Ovary (tissue), 9 donors: ENCODE results near the gene ANKRD60. TPM values are rescaled to one million over a fixed set of nuclear protein-coding genes. Genes with fewer than 3 reads are reported as not detected.

Source experiments
- DNase-seq, 5 donors: peaks; one replicate each; pipeline ENCODE4 v3.0.0-alpha.2; 2019 to 2020
- H3K27ac ChIP-seq, 2 donors: fragments of 200-600 bp; one replicate each; pipeline versions ENCODE4 v1.5.1 to v1.8.0; 2019 to 2022
- H3K27me3 ChIP-seq: fragments of 200-600 bp; one replicate; pipeline ENCODE4 v1.8.0; 2022
- H3K36me3 ChIP-seq: fragments of 200-600 bp; sonication (generic); one replicate; pipeline ENCODE4 v1.5.1; 2019
- H3K4me1 ChIP-seq: one replicate; pipeline ENCODE4 v1.8.1; 2013; ENCODE audit warnings: mild to moderate bottlenecking, moderate library complexity; ENCODE audit not compliant: insufficient read depth
- H3K4me3 ChIP-seq: fragments of 200-600 bp; sonication (generic); one replicate; pipeline ENCODE4 v1.5.1; 2017
- H3K9me3 ChIP-seq, 2 donors: fragments of 200-600 bp in 1 of 2; sonication (generic) in 1 of 2; one replicate each; pipeline versions ENCODE4 v1.5.1 to v1.8.1; 2013 to 2019; ENCODE audit warnings: mild to moderate bottlenecking in 1 of 2, moderate library complexity in 1 of 2
- EP300 ChIP-seq: sonication (generic); formaldehyde crosslinking; IDR thresholded peaks from one replicate; pipeline ENCODE4 v1.6.1; 2017; ENCODE audit warnings: antibody characterized with exemption
- POLR2A ChIP-seq: fragments of 450-650 bp; IDR thresholded peaks from one replicate; pipeline ENCODE4 v1.6.1; 2017; ENCODE audit warnings: antibody characterized with exemption, mild to moderate bottlenecking, moderate library complexity
- WGBS, 3 donors: extraction: QIAGEN DNeasy Blood & Tissue Kit in 1 of 3; methylation state at CpG; one replicate each; pipeline versions ENCODE4 v1.1.5 to v1.1.7; 2013 to 2017; 5-methylcytosine and 5-hydroxymethylcytosine counted together
- intact Hi-C, 4 donors: fragments of 100-400 bp; cut with DNase I; formaldehyde crosslinking; loops; one replicate each; pipeline versions ENCODE4 v1.11.0 to v1.15.1; 2022 to 2023
- polyA plus RNA-seq, 2 donors: library from polyadenylated mRNA; stranded (reverse); fragments of 200-250 nt in 1 of 2; fragments of 350-450 nt in 1 of 2; fragmentation: Illumina TruSeq in 1 of 2; extraction: RNeasy Lipid Tissue Mini Kit (QIAGEN cat#74804) in 1 of 2; gene quantifications; one replicate each; pipeline ENCODE4 v1.2.3, GENCODE V29; 2013 to 2014
- total RNA-seq, 7 donors: library from RNA; depleted of rRNA in 2 of 7; stranded (reverse); fragments of >200 nt in 2 of 7; fragmentation: NEBNext Ultra II Directional in 3 of 7; extraction: Animal tissue kit (Norgen Biotek cat#: 25700) in 3 of 7; gene quantifications; one replicate each; pipeline versions ENCODE4 v1.1.0 to v1.2.4, GENCODE V29; 2016 to 2023
- TF ChIP-seq, protein P1 (sequence below), 3 donors: fragments of 450-650 bp in 2 of 3; fragments of 200-600 bp in 1 of 3; IDR thresholded peaks; one replicate each; pipeline versions ENCODE4 v1.5.1 to v1.8.0; 2016 to 2022; ENCODE audit warnings: antibody characterized with exemption in 3 of 3, mild to moderate bottlenecking in 1 of 3
- donor health status: DM: no; HTN: no; CAD: no; lungs with moderate emphysema.
- donor health status: DM: no; HTN: no; CAD: no.
- donor health status: Bipolar disorder and iron deficiency.
- donor health status: DM: yes; HTN: yes; CAD: no.
- donor health status: DM: no; HTN: no; CAD: no.
- donor health status: DM: yes; HTN: yes; CAD: no.

The ANKRD60 gene
- total and polyA plus RNA-seq, 9 donors, result not detected

DNA sequence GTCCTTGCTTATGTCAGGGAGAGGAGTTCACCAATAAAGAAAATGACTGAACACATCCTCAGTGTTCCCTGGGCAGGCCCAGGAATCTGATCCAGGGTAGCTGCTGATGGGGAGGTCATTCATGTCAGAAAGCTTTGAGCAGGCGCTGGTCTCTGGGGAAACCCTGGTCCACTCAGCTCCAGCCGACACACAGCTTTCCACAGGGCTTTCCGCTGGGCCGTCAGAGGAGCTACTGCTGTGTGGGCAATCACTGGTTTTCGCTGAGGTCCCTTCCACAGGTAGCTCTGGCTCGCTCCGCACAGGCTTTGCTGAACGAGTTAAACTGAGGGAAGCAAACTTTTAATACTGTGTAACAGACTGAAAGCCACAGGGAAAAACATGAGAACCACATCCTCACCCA is 17.5 kb upstream of the ANKRD60 start:
- Histone ChIP-seq H3K27ac (no peak overlapping the region), H3K9me3 (no peaks in the 10 kb centered on the region), H3K4me1 (no peaks in the 10 kb centered on the region), H3K36me3 (no peaks in the 10 kb centered on the region), H3K4me3 (no peak overlapping the region), H3K27me3 (no peaks in the 10 kb centered on the region)
- TF ChIP-seq POLR2A (no peak), EP300 (no peak)
- TF ChIP-seq, protein P1, sequence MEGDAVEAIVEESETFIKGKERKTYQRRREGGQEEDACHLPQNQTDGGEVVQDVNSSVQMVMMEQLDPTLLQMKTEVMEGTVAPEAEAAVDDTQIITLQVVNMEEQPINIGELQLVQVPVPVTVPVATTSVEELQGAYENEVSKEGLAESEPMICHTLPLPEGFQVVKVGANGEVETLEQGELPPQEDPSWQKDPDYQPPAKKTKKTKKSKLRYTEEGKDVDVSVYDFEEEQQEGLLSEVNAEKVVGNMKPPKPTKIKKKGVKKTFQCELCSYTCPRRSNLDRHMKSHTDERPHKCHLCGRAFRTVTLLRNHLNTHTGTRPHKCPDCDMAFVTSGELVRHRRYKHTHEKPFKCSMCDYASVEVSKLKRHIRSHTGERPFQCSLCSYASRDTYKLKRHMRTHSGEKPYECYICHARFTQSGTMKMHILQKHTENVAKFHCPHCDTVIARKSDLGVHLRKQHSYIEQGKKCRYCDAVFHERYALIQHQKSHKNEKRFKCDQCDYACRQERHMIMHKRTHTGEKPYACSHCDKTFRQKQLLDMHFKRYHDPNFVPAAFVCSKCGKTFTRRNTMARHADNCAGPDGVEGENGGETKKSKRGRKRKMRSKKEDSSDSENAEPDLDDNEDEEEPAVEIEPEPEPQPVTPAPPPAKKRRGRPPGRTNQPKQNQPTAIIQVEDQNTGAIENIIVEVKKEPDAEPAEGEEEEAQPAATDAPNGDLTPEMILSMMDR (IDR thresholded peaks at IDR 0.05), result no peak
- intact Hi-C loops, result no loop called here
- WGBS, 3 donors, result 93 to 97% (median 95%) methylated on average over 8 of the region's 8 CpGs
- DNase-seq, result no peak

DNA sequence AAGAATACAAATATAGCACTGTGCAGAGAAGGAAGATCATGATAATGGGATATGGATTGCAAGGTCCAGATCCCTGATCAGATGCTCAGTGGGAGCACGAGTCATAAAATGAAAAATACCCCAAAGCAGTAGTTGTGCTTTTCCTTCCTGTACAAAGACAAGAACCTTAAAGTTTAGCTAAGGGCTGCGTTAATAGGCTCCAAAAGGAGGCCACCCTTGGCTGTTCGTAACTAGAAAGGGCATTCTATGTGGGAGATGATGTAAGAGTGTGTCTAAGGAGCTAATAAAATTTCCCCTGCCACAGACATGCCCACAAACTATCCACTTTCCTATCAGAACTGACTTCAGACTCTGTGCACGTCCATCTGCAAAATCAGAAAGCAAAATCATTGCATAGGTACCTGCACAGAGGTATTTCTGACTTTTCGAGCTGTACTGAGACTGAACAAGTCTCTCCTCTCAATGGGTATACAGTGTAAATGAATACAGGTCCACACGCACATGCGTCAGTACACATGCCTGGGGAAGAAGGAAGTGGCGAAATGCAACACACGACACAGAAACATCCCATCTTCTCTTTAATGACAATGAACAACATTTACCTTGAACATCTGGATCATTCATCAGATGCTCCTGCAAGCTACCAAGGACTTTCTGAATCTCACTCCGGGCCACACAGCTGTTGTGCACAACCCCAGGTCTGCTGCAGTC is 16.9 kb upstream of the ANKRD60 start:
- Histone ChIP-seq H3K4me3 (no peak overlapping the region), H3K9me3 (no peaks in the 10 kb centered on the region), H3K4me1 (no peaks in the 10 kb centered on the region), H3K27me3 (no peaks in the 10 kb centered on the region), H3K36me3 (no peaks in the 10 kb centered on the region), H3K27ac (no peak overlapping the region)
- no peak for DNase-seq
- 93 to 95% (median 95%) methylated on average over 10 of the region's 10 CpGs for WGBS, 3 donors
- TF ChIP-seq POLR2A (no peak), EP300 (no peak)
- TF ChIP-seq, protein P1 (IDR thresholded peaks at IDR 0.05), result no peak
- intact Hi-C loops, result no loop called here

DNA sequence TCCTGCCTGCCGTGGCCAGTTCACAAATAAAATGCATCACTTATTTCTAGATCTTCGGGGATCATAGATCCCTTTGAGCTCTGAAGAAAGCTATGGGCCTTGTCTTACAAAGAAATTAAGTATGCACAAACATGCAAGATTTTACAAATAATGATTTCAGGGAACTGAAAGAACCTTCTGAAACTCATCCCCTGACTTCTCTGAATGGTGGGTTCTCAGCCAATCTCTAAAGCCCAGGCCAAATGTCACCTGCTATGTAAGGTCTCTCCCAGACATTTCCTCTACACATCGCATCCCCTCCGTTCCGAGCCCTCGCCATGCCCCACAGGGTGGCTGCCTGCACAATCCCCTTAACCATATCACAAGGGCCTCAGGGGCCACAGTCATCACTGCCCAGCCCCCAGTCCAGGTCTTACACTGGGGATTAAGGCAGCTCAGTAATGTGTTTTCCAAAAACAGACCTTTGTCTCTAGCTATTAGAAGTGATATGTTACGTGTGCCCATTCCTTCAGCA is 16.1 kb upstream of the ANKRD60 start:
- H3K27ac ChIP-seq, result no peak overlapping the region
- no peaks in the 10 kb centered on the region for H3K27me3 ChIP-seq
- DNase-seq, result no peak
- intact Hi-C loops, result no loop called here
- H3K4me1 ChIP-seq, result no peaks in the 10 kb centered on the region
- 86 to 93% (median 89%) methylated on average over 7 of the region's 7 CpGs for WGBS, 3 donors
- H3K4me3 ChIP-seq, result no peak overlapping the region
- TF ChIP-seq, protein P1 (IDR thresholded peaks at IDR 0.05), result no peak
- H3K9me3 ChIP-seq, result no peaks in the 10 kb centered on the region
- no peaks in the 10 kb centered on the region for H3K36me3 ChIP-seq

DNA sequence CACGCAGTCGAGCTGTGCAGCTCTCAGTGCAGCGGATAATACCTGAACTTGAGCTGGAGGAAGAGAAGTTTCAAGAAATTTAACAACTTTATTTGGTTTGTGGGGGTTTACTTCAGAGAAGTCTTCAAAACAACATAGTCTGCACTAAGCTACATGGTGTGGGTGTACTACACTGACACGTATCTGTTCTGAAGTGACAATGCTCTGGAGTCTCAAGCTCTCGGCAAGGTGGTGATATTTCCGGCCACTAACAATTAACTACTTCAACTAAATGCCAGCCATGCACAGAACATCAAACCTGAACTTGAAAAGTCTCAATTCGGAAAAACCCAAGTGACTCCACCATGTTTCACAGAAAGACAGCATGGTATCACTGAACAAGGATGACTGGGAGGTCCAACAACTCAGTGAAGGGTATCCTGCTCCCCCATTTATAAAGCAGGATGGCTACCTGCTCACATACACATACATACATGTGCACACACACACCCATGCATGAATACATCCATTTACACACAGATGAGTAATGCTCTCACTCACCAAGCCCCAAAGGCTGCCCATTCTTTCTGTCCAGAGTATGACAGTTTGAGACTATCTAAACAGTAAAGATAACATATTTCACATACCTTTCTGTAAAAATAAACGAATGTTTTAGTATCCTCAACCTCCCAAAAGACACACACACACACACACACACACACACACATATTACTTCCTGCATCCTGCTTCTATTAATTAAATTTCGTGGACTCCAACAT is 15.4 kb upstream of the ANKRD60 start:
- Histone ChIP-seq H3K4me1 (no peaks in the 10 kb centered on the region), H3K4me3 (no peak overlapping the region), H3K9me3 (no peaks in the 10 kb centered on the region), H3K27me3 (no peaks in the 10 kb centered on the region), H3K36me3 (no peaks in the 10 kb centered on the region), H3K27ac (no peak overlapping the region)
- TF ChIP-seq POLR2A, result no peak
- TF ChIP-seq, protein P1 (IDR thresholded peaks at IDR 0.05), result no peak
- TF ChIP-seq EP300, result no peak
- intact Hi-C loops, result no loop called here
- WGBS, 3 donors, result 80 to 83% (median 82%) methylated on average over 9 of the region's 9 CpGs
- DNase-seq, result no peak
